Cardiac fibroblast (primary cell): ENCODE data around the gene DAB2IP.

Source experiments
- DNase-seq, 2 donors: peaks; one replicate each; pipeline versions ENCODE4 v3.0.0 to v3.0.0-alpha.2; 2010; ENCODE audit warnings: low read depth in 2 of 2
- H3K4me3 ChIP-seq, 2 donors: replicated peaks in 1 of 2; 1 replicate in 1 of 2; 2 replicates in 1 of 2; pipeline ENCODE4 v1.5.1; 2011; ENCODE audit warnings: low read depth in 2 of 2, low read length in 2 of 2, mild to moderate bottlenecking in 2 of 2, moderate library complexity in 1 of 2
- TF ChIP-seq, protein P1 (sequence below): IDR thresholded peaks from one replicate; pipeline ENCODE4 v1.5.1; 2011; ENCODE audit warnings: low read depth, mild to moderate bottlenecking, low read length, inconsistent platforms

The DAB2IP gene

DNA sequence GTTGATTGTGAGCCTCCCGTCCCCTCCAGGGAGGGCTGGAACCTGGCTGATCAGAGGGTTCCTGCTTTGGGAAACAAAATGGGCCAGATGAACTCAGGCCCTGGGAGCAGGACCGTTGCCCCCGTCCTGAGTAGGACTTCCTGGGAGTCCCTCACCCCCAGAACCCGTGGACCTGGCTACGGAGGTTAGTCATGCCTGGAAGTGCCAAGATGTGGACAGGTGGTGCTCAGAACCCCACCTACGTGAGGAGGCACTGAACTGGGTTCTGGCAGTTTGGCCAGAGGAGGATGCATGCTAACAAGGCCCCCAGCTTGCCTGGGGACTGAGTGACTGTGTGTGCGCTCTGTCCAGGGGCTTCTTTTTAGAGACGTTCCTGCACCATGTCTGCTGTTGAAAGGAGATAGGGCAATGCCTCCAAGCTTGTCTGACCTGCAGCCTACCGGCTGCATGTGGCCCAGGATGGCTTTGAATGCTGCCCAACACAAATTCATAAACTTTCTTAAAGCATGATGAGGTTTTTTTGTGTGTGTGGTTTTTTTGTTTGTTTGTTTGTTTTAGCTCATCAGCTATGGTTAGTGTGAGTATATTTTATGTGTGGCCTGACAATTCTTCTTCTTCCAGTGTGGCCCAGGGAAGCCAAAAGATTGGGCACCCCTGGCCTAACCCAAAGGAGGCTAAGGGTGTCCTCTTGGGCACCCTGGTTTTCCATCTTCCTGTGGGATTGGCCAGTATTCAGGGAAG is 1.8 kb upstream of the DAB2IP start:
- no peak for DNase-seq
- TF ChIP-seq, protein P1, sequence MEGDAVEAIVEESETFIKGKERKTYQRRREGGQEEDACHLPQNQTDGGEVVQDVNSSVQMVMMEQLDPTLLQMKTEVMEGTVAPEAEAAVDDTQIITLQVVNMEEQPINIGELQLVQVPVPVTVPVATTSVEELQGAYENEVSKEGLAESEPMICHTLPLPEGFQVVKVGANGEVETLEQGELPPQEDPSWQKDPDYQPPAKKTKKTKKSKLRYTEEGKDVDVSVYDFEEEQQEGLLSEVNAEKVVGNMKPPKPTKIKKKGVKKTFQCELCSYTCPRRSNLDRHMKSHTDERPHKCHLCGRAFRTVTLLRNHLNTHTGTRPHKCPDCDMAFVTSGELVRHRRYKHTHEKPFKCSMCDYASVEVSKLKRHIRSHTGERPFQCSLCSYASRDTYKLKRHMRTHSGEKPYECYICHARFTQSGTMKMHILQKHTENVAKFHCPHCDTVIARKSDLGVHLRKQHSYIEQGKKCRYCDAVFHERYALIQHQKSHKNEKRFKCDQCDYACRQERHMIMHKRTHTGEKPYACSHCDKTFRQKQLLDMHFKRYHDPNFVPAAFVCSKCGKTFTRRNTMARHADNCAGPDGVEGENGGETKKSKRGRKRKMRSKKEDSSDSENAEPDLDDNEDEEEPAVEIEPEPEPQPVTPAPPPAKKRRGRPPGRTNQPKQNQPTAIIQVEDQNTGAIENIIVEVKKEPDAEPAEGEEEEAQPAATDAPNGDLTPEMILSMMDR, result no peak
- H3K4me3 ChIP-seq, result no peak overlapping the region

DNA sequence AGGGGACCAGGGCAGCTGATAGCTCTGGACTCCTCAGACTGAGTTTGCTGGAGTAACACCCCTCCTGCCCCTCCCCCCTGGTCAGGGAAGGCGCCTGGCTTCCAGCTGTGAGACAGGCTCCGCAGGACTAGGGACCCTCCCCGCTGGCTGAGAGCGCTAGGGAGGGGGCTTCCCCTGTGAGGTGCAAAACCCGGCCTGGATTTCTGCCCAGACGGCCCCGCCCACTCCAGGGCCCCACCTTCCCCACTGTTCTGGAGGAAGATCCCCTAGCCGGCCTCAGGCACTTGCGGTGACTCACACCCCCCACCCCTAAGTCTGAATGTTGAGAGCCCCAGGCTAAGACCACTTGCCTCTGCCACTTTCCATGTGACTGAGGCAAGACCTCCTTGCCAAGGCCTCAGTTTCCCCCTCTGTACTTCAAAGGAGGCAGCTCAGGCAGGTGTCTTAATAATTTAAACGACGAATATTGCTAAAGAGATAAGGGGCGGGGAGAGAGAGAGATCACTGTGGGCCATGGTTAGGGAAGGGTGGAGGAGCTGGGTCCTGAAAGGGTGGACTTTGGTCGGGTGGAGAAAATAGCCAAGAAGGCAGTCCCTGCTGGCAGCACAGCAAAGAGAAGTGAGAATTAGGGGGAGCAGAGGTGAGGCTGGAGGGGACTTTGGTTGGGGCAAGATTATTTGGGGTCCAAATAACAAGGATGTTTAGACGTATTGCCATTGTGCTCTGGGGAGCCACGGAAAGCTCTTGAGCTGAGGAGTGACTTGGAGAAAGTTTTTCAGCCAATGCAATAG is 1.0 kb upstream of the DAB2IP start:
- peak in 1 of 2 donors; percentile 29 for DNase-seq
- TF ChIP-seq, protein P1, result no peak
- H3K4me3 ChIP-seq, result no peak overlapping the region

DNA sequence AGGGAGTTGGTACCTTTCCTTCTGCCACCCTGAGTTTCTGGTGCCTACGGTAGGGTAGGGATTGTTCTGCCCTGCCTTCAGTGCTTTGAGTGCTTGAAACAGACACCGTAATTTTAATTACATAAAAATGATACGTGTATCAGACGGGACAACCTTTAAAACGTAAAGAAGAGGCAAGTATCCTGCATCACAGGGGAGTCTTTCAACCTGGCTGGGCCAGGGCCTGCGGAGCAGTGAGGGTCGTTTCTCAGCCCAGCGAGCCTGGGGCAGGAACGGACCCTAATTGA is 483 bp upstream of the DAB2IP start:
- DNase-seq, result no peak
- TF ChIP-seq, protein P1, result no peak
- H3K4me3 ChIP-seq, result no peak overlapping the region

DNA sequence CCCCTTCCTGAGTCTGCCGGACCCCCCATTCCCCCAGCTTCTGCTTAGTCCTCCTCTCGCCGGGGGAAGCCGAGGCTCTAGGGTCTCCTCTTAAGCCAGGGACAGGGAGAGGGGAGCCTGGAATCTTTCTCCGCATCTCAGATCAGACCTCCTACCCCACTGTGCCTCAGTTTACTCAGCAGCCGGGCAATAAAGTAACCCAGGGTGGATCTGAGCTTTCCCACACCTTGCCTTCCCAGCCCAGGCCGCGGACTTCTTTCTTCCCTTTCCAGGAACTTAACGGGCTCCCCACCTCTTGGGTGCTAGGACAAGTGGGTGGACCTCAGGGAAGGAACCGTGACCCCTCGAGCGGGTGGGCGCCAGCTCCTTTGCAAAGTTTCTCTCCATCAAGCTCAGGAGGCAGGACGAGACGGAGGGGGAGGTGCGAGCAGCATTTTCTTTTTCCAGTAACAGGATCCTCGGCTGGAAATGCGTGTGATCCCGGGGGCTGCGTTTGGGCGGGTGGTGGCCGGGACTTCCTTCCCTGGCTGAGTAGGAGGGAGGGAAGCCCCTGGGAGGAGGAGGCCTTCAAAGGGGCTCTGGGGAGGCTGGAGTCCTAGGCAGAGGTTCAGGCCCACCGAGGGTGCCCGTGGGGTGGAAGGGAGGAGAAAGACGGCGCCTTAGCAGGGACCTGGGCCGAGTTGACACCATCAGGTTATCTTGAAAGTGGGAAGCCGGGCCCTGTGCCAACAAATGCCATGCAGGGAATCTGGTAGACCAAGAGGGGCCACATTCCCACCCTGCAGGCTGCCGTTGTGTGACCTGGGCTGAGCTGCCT is 795 bp downstream of the DAB2IP start:
- peak overlapping the region; percentile 28 to 49 for H3K4me3 ChIP-seq
- TF ChIP-seq, protein P1, result no peak
- no peak for DNase-seq

DNA sequence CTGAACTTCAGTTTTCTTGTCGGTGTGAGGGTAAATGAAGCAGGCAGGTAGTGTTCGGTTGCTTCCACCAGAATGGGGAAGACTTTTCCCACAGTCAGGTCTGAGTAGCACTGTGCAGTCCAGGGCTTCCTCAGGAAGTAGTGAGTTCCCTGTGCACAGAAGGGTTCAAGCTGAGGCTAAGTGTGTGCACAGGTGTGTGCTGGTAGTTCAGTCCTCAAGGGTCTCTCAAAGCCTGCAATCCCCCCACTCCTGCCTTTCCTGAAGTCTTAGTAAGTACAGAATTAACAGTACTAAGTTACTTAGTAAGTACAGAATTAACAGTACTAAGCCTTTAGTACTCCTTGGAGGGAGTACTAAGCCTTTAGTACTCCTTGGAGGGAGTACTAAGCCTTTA is 1.4 kb downstream of the DAB2IP start:
- peak overlapping the region in 1 of 2 donors; percentile 49 for H3K4me3 ChIP-seq
- TF ChIP-seq, protein P1, result no peak
- DNase-seq, result no peak

DNA sequence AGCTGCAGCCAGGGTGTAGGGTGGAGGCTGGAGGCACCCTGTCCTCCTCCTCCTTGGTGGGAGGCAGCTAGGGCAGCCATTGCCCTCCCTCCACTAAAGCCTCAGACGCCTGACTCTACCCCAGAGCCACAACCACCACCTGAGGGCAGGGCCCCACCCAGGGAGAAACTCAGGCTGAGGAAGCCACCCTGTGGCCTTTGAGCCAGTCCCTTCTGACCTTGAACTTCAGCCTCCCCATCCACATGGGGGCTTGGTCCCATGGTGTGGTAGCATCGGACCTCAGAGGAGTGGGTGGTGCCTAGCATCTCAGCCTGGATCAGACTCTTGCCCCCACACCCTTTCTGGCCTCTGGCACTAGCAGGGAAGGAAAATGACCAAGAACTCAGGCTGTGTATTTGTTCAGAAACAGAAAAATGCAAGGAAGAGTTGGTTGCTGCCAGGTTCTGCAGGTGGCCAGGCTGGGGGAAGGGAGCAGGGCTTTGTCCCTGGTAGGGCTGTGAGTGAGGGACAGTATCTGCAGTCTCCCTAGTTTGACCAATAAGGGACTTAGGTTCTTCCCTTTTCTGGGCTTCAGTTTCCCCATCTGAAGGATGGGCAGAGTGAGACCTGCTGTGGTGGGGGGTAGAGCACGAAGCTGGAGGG is 3.2 kb downstream of the DAB2IP start:
- DNase-seq, result no peak
- TF ChIP-seq, protein P1, result no peak
- H3K4me3 ChIP-seq, result no peak overlapping the region
